ENCODE measurements around the gene OR10G3. TPM values are rescaled to one million over a fixed set of nuclear protein-coding genes. Genes with fewer than 3 reads are reported as not detected.

The OR10G3 gene
- total RNA-seq, 1 experiment from 2014 or later = not detected

- Histone ChIP-seq H3K36me3 (ENCODE audit: low read depth) (no peaks in the 10 kb centered on the region), H3K79me2 (ENCODE audit: low read depth) (no peaks in the 10 kb centered on the region), H3K4me1 (replicated peaks; ENCODE audit: insufficient read depth) (peaks cover 21% of the 10 kb centered on the region), H3K9me2 (ENCODE audit: insufficient read depth) (no peaks in the 10 kb centered on the region), H3K27me3 (ENCODE audit: insufficient read depth, low read depth) (no peaks in the 10 kb centered on the region), H3F3A (ENCODE audit: insufficient read depth, low read depth) (peaks cover 14% of the 10 kb centered on the region; the same call in 1 of the 2 replicates), H3K4me3 (peak overlapping the region; percentile 57; the same call in 1 of the 2 replicates), H2AFZ (0 out of 2 replicates have a peak overlapping the region, but pooled peaks have one; percentile 75), H3K4me2 (peak overlapping the region; percentile 72), H3K9me3 (ENCODE audit: insufficient read depth, low read depth) (no peaks in the 10 kb centered on the region), H3K27ac (no peak overlapping the region), H4K20me1 (ENCODE audit: insufficient read depth) (no peaks in the 10 kb centered on the region)
- CTCF ChIA-PET = interaction anchor here (0.5 to 0.6 kb wide), 2 partner anchors 28 to 50 kb away, joined by 3 to 13 read pairs; partner anchors contain the start of genes RAB2B and TOX4
- TF ChIP-seq EZH2 (IDR thresholded peaks at IDR 0.05; ENCODE audit: low read depth) = no peak
- TF ChIP-seq CTCF (conservative IDR thresholded peaks at IDR 0.05) = no peak
- no TSS peak for BruUV-seq (replicated peaks)
- intact Hi-C loops (cut with micrococcal nuclease; ENCODE audit: unreplicated experiment) = no loop called here
- DNase-seq = no peak
- POLR2A ChIA-PET (ENCODE audit: unreplicated experiment) = interaction anchor here (0.6 to 0.9 kb wide), 6 partner anchors 10 to 1239 kb away, joined by 3 to 11 read pairs (median 4); partner anchors contain the start of gene METTL3
Observed at GRCh38 chr14:21526672-21527317, 53.1 kb downstream of the OR10G3 start.

- peak within 1 kb of the TSS; percentile 72 for H3K4me2 ChIP-seq
Observed at GRCh38 chr14:21525962-21526671, 53.8 kb downstream of the OR10G3 start, which contains the start of gene SALL2. TSS of gene SALL2 (minus strand) at chr14:21526346. CDS start at chr14:21526127, 219 bp downstream.

More at GRCh38 chr14:21525962-21526671, 53.8 kb downstream of the OR10G3 start, which contains the start of gene SALL2:
- DNase-seq = peak; percentile 35 to 61
- Histone ChIP-seq H3K4me3 (peak within 1 kb of the TSS; percentile 57; the same call in 1 of the 2 replicates), H3K36me3 (ENCODE audit: low read depth) (no peaks in the 10 kb centered on the region), H3K4me1 (replicated peaks; ENCODE audit: insufficient read depth) (peaks cover 21% of the 10 kb centered on the region), H3K9me2 (ENCODE audit: insufficient read depth) (no peaks in the 10 kb centered on the region), H2AFZ (peak within 1 kb of the TSS; percentile 75), H3K27me3 (ENCODE audit: insufficient read depth, low read depth) (no peaks in the 10 kb centered on the region), H4K20me1 (ENCODE audit: insufficient read depth) (no peaks in the 10 kb centered on the region), H3K27ac (no peak within 1 kb of the TSS), H3F3A (ENCODE audit: insufficient read depth, low read depth) (peaks cover 14% of the 10 kb centered on the region; the same call in 1 of the 2 replicates), H3K79me2 (ENCODE audit: low read depth) (no peaks in the 10 kb centered on the region), H3K9me3 (ENCODE audit: insufficient read depth, low read depth) (no peaks in the 10 kb centered on the region)
- CTCF ChIA-PET = interaction anchor here (0.5 to 0.7 kb wide), 2 partner anchors 49 to 832 kb away, joined by 3 to 6 read pairs; partner anchors contain the start of genes RAB2B and TOX4
- no TSS peak for BruUV-seq (replicated peaks)
- intact Hi-C loops (cut with micrococcal nuclease; ENCODE audit: unreplicated experiment) = no loop called here
- TF ChIP-seq EZH2 (IDR thresholded peaks at IDR 0.05; ENCODE audit: low read depth) (no peak), CTCF (conservative IDR thresholded peaks at IDR 0.05) (no peak)
- POLR2A ChIA-PET (ENCODE audit: unreplicated experiment) = interaction anchor here (0.6 to 0.9 kb wide), 8 partner anchors 9 to 1240 kb away, joined by 3 to 11 read pairs (median 4); partner anchors contain the start of gene METTL3
